NCI-H1694 (cell line): ENCODE data around the gene DUSP1.
A peak's percentile ranks its signal among the peaks of the same experiment; 100 is the strongest.

Experiments used
- DNase-seq: peaks from one replicate; lab custom pipeline; 2025; lab: John Stamatoyannopoulos, UW

Gene DUSP1

GRCh38 chr5:172777881-172778814 lies 7.2 kb upstream of the DUSP1 start:
- DNase-seq, result no peak

- no peak for DNase-seq
Observed at GRCh38 chr5:172776235-172776594, 5.2 kb upstream of the DUSP1 start.

- no peak for DNase-seq
Observed at GRCh38 chr5:172775326-172776234, 4.6 kb upstream of the DUSP1 start.

GRCh38 chr5:172774561-172775315 lies 3.7 kb upstream of the DUSP1 start:
- no peak for DNase-seq

DNA sequence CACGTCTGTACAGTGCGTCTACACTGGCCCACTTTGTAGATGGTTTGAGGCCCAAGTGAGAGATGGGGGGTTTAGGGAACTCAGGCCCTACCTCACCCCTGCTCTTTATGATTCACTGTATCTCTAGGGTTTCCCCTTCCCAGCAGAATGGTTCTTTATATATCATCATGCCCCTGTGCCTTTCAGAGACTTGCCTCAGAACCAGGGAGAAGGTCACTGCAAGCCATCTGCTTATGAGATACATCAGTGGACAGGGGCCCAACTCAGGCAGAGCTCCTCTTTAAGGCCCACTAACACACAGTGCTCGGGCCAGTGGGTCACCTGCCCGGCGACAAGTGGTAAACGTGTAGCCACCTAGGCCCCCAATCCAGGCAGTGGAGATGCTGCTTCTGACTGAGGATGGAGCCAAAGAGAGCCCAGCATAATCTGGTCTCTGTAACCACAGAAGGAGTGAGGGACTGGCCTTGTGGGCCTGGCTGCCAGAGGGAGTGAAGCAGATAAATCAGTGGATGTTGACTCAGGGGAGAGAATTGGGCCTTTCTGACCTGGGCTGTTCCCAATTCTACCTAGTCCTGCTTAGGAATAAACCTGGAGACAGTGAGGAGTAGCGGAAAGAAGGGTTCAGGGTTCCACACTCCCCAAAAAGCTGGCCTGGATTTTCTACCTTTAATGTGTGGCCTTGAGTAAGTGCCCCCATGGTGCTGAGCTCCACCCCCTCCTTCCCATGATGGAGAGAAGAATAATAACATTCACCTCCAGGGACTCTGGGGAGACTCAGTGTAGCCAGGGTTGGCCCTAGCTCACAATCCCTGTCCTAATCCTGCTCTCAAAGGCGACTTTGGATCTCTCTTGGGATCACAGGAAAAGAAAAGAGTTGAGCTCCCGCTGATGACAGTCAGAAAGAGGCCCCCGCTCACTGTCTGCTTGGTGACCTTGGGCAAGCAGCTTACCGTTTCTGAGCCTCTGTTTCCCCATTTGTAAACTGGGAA lies 2.8 kb upstream of the DUSP1 start:
- no peak for DNase-seq

DNA sequence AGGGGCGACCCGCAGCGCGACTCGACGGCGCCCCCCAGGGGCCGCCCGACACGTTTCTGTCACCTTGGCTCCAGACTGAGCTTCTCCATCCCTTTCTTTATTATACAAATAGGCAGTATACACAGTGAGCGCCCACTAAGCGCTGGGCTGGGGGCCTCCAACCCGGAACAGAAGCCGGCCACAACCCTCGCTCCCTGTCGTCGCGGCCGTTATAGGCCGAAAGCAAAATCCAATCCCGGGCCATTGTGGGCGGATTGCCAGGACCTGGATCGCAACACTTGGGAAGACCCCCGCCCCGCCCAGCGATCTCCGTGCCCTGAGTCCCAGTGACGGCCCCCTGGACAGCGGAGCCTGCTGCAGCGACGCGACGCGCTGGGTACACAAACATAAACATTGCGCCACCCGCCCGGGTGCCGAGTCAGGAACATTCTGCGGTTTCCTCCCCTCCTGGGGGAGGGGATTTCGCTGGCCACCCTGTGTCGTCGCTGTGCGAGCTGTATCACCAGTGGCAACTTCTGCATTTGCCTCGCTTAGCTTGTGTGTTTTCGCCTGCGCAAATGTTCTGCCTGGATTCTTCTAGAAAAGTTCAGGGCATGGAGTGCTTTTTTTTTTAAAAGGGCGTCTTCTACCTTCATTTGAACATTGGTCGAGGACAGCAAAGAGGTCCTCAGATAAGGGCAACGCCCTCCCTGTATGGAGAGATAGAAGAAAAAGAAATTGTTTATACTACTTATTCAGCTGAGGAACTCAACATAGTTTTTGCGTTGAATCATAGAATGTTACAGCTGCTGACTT lies 1.3 kb upstream of the DUSP1 start:
- peak; percentile 49 for DNase-seq

- no peak for DNase-seq
Observed at GRCh38 chr5:172771439-172772111, 580 bp upstream of the DUSP1 start.

GRCh38 chr5:172770374-172770674 lies 671 bp downstream of the DUSP1 start:
- DNase-seq, result no peak

DNA sequence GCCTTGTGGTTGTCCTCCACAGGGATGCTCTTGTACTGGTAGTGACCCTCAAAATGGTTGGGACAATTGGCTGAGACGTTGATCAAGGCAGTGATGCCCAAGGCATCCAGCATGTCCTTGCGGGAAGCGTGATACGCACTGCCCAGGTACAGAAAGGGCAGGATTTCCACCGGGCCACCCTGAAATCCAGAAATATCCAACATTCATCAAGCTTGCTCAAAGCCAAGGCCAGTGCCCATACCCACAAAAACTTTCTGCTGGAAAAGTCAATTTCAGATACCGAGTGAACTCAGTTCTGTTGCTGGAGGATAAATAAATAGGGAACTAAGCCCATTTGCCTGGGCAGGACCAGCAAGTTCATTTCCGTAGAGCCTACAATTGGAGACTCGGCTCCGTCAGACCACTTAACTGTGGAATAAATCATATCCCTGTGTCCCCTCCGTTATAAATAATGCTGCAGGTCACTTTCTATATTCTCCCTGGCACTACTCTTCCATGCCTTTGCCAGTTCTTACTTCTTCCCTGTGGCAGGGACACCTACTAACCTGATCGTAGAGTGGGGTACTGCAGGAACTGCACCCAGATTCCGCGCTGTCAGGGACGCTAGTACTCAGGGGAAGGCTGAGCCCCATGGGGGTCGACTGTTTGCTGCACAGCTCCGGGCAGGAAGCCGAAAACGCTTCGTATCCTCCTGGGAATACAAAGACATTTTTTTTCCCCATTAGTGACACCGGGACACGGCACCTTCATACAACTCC lies 1.2 kb downstream of the DUSP1 start:
- no peak for DNase-seq

- no peak for DNase-seq
Observed at GRCh38 chr5:172769342-172769615, 1.7 kb downstream of the DUSP1 start.

DNA sequence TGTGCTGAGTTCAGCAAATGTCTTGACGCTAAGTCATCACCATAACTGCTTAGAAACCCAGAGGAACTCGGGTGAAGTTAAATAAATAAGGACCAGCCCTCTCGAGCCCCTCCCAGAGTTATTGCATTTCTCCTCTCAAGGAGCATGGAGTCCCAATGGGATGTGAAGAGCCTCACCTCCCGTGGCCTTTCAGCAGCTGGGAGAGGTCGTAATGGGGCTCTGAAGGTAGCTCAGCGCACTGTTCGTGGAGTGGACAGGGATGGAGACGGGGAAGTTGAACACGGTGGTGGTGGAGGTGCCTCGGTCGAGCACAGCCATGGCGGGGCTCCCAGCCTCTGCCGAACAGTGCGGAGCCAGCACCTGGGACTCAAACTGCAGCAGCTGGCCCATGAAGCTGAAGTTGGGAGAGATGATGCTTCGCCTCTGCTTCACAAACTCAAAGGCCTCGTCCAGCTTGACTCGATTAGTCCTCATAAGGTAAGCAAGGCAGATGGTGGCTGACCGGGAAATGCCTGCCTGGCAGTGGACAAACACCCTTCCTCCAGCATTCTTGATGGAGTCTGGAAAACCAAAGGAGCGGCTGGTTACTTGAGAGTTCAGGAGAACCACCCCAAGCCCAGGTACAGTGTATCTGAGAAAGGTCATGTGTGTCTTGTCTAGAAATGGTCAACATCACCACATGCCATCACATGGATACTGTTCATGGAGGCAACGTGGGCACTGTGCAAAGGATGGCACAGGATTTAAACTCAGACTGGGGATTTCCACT lies 2.2 kb downstream of the DUSP1 start:
- no peak for DNase-seq

- no peak for DNase-seq
Observed at GRCh38 chr5:172768098-172768572, 2.9 kb downstream of the DUSP1 start.

DNA sequence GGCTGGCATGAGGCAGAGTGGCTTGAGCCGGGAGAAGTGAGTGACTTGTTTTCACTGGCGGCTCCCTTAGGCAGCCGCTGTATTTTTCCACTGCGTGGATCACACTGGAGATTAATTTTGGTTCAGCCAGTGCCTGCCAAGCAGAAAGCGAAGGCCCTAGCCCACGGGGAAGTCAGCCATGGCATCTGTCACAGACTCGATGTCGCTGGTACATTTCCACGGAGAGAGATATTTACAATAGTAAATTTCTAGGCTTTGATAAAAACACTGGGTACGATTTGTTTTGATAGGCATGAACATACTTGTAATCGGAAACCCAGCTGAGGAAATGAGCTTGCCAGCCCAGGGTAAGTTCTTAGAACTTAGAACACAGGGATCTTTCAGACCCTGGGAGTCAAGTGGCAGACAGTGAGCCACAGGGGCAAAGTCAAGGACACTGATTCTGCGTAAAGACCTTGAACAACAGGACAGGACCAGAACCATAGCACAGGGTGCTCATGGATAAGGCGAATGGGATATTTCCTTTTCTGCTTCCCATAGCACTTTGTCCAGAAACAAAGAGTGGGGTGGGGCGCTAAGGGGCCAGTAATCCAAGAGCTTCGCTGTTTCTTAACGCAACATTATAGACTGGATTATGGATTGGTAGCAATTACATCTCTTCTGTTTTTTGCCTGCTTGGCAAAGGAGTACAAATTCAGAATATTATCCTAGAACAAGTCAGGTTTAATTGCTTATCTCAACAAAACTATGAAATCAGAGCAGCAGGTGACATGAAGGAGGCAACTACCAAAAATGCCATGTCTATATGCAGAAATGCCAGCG lies 4.5 kb downstream of the DUSP1 start:
- no peak for DNase-seq

DNA sequence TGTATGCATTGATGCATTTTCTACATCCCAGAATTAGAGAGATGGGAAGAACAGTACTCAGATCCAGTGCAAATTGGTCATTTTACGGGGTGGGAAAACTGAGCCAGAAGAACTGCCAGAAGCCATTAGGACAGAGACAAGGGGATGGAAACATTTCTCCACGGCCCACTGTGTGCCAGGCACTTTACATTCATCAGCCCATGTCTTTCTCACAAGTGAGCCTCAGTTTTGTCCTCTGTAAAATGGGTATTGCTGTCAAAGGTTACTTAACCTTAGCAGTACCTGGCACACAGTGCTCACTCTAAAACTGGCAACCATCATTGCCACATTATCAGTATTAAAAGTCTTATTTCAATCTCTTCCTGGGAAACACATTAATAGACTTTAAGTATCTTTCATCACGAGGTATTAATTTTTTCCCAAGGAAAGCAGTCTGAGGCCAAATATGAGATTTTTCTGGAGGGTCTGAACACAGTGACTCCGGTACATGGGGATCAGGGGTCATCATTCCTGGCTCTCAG lies 5.2 kb downstream of the DUSP1 start:
- DNase-seq, result no peak

DNA sequence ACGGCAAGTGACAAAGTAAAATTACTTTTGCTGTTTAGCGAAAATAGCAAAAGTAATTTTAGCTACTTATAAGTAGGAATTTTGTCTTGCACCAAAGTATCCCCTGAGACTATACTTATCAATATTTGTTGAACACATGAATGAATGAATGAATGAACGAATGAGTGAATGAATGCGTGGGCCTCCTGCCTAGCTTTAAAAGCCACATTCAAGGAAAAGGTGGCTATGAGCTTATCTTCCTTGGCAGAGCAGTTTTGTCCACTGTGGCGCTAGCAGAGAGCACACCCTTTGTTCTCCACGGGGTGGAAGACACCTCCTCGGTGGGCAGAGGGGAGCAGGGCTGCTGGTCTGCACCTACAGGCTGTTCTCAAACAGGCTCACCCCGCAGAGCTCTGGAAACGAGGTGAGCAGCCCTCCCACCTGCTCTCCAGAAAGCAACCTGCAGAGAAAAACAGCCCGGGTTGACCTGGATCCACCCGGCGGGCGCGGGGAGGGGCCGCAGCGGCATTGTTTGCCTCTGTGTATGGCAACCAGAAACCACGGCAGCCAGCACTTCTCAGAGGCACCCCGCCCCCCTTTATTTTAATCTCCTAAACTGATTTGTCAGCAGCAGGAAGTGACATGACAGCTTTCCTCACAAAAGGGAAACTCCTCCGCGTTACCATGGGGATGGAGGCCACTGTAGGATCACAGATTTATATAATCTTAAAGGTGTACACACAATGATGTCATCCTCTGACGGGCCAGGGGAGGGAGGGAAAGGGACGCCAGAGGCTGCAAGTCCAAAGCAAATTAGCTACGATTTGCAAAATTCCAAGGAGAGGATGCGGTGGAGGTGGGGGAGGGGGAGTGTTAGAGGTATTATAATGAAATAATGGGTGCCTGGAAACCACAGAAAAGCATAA lies 5.9 kb downstream of the DUSP1 start:
- DNase-seq, result peak; percentile 92

DNA sequence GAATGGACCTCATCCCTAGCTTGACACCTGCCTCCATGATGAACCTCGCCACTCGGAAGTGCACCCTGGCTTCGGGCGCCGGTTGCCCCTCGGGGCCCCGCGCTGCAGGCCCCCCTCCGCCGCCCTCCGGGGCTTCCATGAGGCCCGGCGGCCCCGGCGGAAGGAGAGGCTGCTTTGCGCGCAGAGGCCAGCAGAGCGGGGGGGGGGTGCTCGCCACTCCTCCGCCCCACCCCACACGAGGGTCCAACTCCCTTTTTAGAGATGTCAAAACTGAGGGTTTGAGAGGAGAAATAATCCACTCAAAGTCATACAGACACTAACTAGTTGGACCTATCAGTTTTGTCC lies 7.9 kb downstream of the DUSP1 start:
- no peak for DNase-seq
